Keratinocyte (primary cell): ENCODE measurements around the gene SATB1. TPM values are rescaled to one million over a fixed set of nuclear protein-coding genes. Genes with fewer than 3 reads are reported as not detected.

Experiments
- DNase-seq: peaks from one replicate; pipeline ENCODE4 v3.0.0-alpha.2; 2011; ENCODE audit warnings: low read depth, missing footprints, low spot score
- FAIRE-seq: peaks from 2 replicates; lab custom pipeline; 2011; peaks lifted over from hg19 to GRCh38; lab: Jason Lieb, UNC
- H2AFZ ChIP-seq: 2 replicates; pipeline ENCODE4 v1.6.0; 2012; ENCODE audit warnings: low read length, control low read depth, inconsistent platforms; ENCODE audit not compliant: control insufficient read depth
- H3K27ac ChIP-seq: 2 replicates; pipeline ENCODE4 v1.5.1; 2011; ENCODE audit warnings: low read length; ENCODE audit not compliant: control insufficient read depth, insufficient read depth
- H3K27me3 ChIP-seq: 3 replicates; pipeline ENCODE4 v1.6.0; 2011; ENCODE audit warnings: low read length; ENCODE audit not compliant: control insufficient read depth, insufficient read depth; ENCODE audit errors: extremely low read depth
- H3K36me3 ChIP-seq, 2 experiments: 2 replicates in 1 of 2; 3 replicates in 1 of 2; pipeline ENCODE4 v1.5.1; 2011; ENCODE audit warnings: low read length in 2 of 2, mild to moderate bottlenecking in 1 of 2; ENCODE audit not compliant: control insufficient read depth in 2 of 2, insufficient read depth in 2 of 2; ENCODE audit errors: extremely low read depth in 1 of 2
- H3K4me1 ChIP-seq: 3 replicates; pipeline ENCODE4 v1.5.1; 2011; ENCODE audit warnings: low read length; ENCODE audit not compliant: control insufficient read depth, insufficient read depth; ENCODE audit errors: extremely low read depth
- H3K4me2 ChIP-seq: 3 replicates; pipeline ENCODE4 v1.6.0; 2011; ENCODE audit warnings: low read depth, low read length; ENCODE audit not compliant: control insufficient read depth, insufficient read depth; ENCODE audit errors: extremely low read depth
- H3K4me3 ChIP-seq, 3 experiments: fragments of 200-600 bp in 1 of 3; sonication (generic) in 1 of 3; 2 replicates in 2 of 3; 3 replicates in 1 of 3; pipeline ENCODE4 v1.5.1; 2011 to 2016; ENCODE audit warnings: low read length in 3 of 3, mild to moderate bottlenecking in 3 of 3, control low read depth in 2 of 3, inconsistent platforms in 1 of 3, low read depth in 1 of 3, mixed read lengths in 1 of 3, mixed run types in 1 of 3, moderate library complexity in 1 of 3; ENCODE audit not compliant: control insufficient read depth in 2 of 3, insufficient read depth in 2 of 3; ENCODE audit errors: extremely low read depth in 1 of 3
- H3K79me2 ChIP-seq: 2 replicates; pipeline ENCODE4 v1.6.0; 2012; ENCODE audit warnings: low read length; ENCODE audit not compliant: control insufficient read depth, insufficient read depth
- H3K9ac ChIP-seq: 3 replicates; pipeline ENCODE4 v1.6.0; 2011; ENCODE audit warnings: low read length; ENCODE audit not compliant: control insufficient read depth, insufficient read depth; ENCODE audit errors: extremely low read depth
- H3K9me1 ChIP-seq: 3 replicates; pipeline ENCODE4 v1.6.0; 2011; ENCODE audit warnings: low read length; ENCODE audit not compliant: control insufficient read depth, insufficient read depth; ENCODE audit errors: extremely low read depth
- H3K9me3 ChIP-seq: 2 replicates; pipeline ENCODE4 v1.5.1; 2012; ENCODE audit warnings: low read depth, low read length; ENCODE audit not compliant: control insufficient read depth
- H4K20me1 ChIP-seq: 3 replicates; pipeline ENCODE4 v1.6.0; 2011; ENCODE audit warnings: low read length; ENCODE audit not compliant: control insufficient read depth, insufficient read depth; ENCODE audit errors: extremely low read depth
- EZH2 ChIP-seq: IDR thresholded peaks from one replicate; pipeline ENCODE4 v1.6.1; 2012; ENCODE audit warnings: inconsistent platforms, mild to moderate bottlenecking, low read length, moderate library complexity
- dilution Hi-C: fragments of 300-500 bp; cut with MboI; formaldehyde crosslinking; loops from one replicate; pipeline ENCODE4 v1.7.0; 2020; ENCODE audit warnings: low sequenced_read_pairs; ENCODE audit not compliant: extremely low pct_ligation_motif_present
- polyA plus RNA-seq, 5 experiments: library from polyadenylated mRNA; depleted of rRNA in 3 of 5; stranded (reverse) in 3 of 5; stranded (forward) in 1 of 5; unstranded in 1 of 5; fragments of >200 nt; gene quantifications; 1 replicate in 1 of 5; 2 replicates in 3 of 5; 3 replicates in 1 of 5; pipeline versions ENCODE4 v1.2.1 to v1.2.3, GENCODE V29; 2011 to 2012; ENCODE audit warnings: missing spikeins in 2 of 5, low read depth in 1 of 5, low replicate concordance in 1 of 5
- TF ChIP-seq, protein P1 (sequence below), 3 experiments: IDR thresholded peaks in 1 of 3; conservative IDR thresholded peaks in 1 of 3; optimal IDR thresholded peaks in 1 of 3; 2 replicates in 2 of 3; 3 replicates in 1 of 3; pipeline versions ENCODE3 to v1.5.1; 2011; ENCODE audit warnings: low read length in 3 of 3, mild to moderate bottlenecking in 3 of 3, moderate library complexity in 2 of 3, control low read depth in 1 of 3, inconsistent platforms in 1 of 3; ENCODE audit not compliant: insufficient read depth in 2 of 3; ENCODE audit errors: extremely low read depth in 1 of 3

The SATB1 gene
- polyA plus RNA-seq, 1 donor (not counting 4 experiments of a cell fraction or from before 2014, with no cell fraction given), result 7.8 TPM

DNA sequence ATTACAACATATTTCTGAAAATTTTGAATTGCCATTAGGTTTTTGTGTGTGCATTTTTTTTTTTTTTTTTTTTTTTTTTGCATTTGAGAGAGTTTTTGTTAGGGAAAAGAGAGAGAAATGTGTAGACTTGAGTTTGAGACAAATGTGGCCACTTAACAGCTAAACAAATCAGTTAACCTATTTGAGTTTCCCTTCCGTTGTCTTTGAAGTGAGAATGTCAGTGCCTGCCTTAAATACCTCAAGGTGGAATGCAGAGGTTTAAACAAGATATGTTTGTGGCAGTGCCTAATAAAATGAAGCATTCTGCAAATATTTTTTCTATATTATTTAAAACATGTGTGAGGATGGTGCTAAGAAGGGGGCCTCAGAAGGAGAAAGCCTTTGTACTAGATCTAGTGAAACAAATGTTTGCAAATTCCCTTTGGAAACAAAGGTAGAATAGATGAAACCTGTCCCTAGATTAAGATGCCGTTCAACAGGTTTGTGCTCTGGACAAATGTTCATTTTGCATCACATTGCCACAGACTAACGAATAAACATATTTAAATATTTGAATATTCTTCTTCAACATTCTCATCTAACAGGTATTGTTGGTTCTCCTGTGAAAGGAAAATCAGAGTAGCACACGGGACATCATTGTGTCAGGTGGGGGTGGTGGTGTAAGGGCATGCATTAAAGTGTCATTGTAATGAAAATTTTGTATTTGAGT lies 80.7 kb downstream of the SATB1 start:
- H3K79me2 ChIP-seq, result no peaks in the 10 kb centered on the region
- H3K36me3 ChIP-seq, result no peaks in the 10 kb centered on the region
- no peaks in the 10 kb centered on the region for H3K27me3 ChIP-seq
- no peaks in the 10 kb centered on the region for H4K20me1 ChIP-seq
- no peak overlapping the region for H3K9ac ChIP-seq
- no peaks in the 10 kb centered on the region for H3K9me1 ChIP-seq
- no peaks in the 10 kb centered on the region for H3K9me3 ChIP-seq
- no peaks in the 10 kb centered on the region for H3K4me1 ChIP-seq
- H3K27ac ChIP-seq, result no peak overlapping the region
- dilution Hi-C loops, result no loop called here
- H2AFZ ChIP-seq, result no peak overlapping the region
- DNase-seq, result no peak
- no peak overlapping the region for H3K4me3 ChIP-seq
- no peak for FAIRE-seq
- TF ChIP-seq EZH2, result no peak
- TF ChIP-seq, protein P1, sequence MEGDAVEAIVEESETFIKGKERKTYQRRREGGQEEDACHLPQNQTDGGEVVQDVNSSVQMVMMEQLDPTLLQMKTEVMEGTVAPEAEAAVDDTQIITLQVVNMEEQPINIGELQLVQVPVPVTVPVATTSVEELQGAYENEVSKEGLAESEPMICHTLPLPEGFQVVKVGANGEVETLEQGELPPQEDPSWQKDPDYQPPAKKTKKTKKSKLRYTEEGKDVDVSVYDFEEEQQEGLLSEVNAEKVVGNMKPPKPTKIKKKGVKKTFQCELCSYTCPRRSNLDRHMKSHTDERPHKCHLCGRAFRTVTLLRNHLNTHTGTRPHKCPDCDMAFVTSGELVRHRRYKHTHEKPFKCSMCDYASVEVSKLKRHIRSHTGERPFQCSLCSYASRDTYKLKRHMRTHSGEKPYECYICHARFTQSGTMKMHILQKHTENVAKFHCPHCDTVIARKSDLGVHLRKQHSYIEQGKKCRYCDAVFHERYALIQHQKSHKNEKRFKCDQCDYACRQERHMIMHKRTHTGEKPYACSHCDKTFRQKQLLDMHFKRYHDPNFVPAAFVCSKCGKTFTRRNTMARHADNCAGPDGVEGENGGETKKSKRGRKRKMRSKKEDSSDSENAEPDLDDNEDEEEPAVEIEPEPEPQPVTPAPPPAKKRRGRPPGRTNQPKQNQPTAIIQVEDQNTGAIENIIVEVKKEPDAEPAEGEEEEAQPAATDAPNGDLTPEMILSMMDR (optimal IDR thresholded peaks at IDR 0.05 in 1 of 3, IDR thresholded peaks at IDR 0.05 in 1 of 3, conservative IDR thresholded peaks at IDR 0.05 in 1 of 3; ENCODE audit: extremely low read depth in 1 of 3, insufficient read depth in 2 of 3, low read length in 3 of 3), result no peak
- no peak overlapping the region for H3K4me2 ChIP-seq

DNA sequence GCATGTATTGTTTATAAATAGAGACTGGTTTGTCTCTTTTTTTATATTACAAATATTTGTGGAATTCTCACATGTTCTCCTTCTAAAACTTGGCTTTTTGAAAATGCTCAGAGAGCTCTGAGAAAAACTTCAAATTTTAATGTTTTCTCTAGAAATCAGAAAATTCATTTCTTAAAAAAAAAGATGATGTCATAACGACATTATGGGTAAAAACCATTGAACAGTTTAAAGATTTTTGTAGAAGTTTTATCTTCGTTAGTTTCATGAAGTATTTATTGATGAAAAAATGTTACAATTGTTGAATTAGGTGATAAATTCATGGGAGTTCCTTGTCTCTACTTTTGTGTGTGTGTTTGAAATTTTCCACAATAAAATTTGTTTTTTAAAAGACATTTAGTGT lies 81.3 kb downstream of the SATB1 start:
- dilution Hi-C loops, result no loop called here
- FAIRE-seq (no peak), DNase-seq (no peak)

More for the DNA sequence above, 81.3 kb downstream of the SATB1 start:
- Histone ChIP-seq H3K27me3 (no peaks in the 10 kb centered on the region), H3K9me1 (no peaks in the 10 kb centered on the region), H3K9ac (no peak overlapping the region), H4K20me1 (no peaks in the 10 kb centered on the region), H3K4me3 (no peak overlapping the region), H2AFZ (no peak overlapping the region), H3K79me2 (no peaks in the 10 kb centered on the region), H3K27ac (no peak overlapping the region), H3K4me2 (no peak overlapping the region), H3K36me3 (no peaks in the 10 kb centered on the region), H3K9me3 (no peaks in the 10 kb centered on the region), H3K4me1 (no peaks in the 10 kb centered on the region)
- TF ChIP-seq, protein P1 (optimal IDR thresholded peaks at IDR 0.05 in 1 of 3, IDR thresholded peaks at IDR 0.05 in 1 of 3, conservative IDR thresholded peaks at IDR 0.05 in 1 of 3; ENCODE audit: extremely low read depth in 1 of 3, insufficient read depth in 2 of 3, low read length in 3 of 3), result no peak
- no peak for TF ChIP-seq EZH2
